GM19023 (cell line): ENCODE data around the gene PGRMC2.

ENCODE experiments used
- ATAC-seq: cut with Tn5 transposase; IDR thresholded peaks from one replicate; pipeline ENCODE4 v1.9.1; 2021; ENCODE audit warnings: mild to moderate bottlenecking, moderate library complexity; ENCODE audit not compliant: unreplicated experiment

The PGRMC2 gene

GRCh38 chr4:128287141-128287870, at the start of gene PGRMC2:
TSS of gene PGRMC2 (minus strand) at chr4:128287813. CDS start at chr4:128287790, 23 bp downstream.
- ATAC-seq = peak; percentile 16

- no peak for ATAC-seq
Observed at GRCh38 chr4:128335541-128335940, 47.9 kb upstream of the PGRMC2 start.

GRCh38 chr4:128334256-128334655, 46.6 kb upstream of the PGRMC2 start:
- no peak for ATAC-seq

DNA sequence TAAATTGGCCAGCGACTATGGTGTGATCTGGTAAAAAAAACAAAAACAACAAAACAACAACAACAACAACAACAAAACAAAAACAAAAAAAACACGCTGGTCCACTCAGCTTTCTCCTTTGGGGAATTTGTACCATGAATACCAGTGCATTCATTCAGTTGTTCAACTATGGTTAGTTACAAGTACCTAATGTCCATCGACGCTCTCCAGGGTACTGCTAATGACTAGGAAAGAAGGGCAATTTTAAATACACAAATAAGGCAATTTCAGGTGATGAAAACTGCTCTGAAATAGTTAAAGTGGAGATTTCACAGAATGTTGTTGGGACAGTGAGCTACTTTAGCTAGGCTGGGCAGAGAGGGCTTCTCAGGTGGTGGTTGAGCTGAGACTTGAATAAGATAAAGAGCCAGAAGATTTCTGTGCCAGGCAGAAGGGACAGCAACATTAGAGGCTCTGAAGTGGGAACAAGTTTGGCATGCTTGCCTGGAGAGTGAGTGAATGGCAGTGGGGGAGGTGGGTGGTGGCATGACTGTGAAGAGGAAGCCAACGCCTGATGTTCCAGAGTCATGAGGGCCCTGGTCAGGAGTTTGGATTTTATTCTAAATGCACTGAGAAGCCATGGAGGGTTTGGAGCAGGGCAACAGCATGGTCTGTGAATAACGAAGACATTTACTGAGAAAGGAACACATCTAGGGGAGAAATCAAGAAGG, 45.9 kb upstream of the PGRMC2 start:
- ATAC-seq = no peak

- no peak for ATAC-seq
Observed at GRCh38 chr4:128332081-128332480, 44.5 kb upstream of the PGRMC2 start.

GRCh38 chr4:128329638-128330037, 42.0 kb upstream of the PGRMC2 start:
- ATAC-seq = no peak

- no peak for ATAC-seq
Observed at GRCh38 chr4:128328106-128328505, 40.5 kb upstream of the PGRMC2 start.

DNA sequence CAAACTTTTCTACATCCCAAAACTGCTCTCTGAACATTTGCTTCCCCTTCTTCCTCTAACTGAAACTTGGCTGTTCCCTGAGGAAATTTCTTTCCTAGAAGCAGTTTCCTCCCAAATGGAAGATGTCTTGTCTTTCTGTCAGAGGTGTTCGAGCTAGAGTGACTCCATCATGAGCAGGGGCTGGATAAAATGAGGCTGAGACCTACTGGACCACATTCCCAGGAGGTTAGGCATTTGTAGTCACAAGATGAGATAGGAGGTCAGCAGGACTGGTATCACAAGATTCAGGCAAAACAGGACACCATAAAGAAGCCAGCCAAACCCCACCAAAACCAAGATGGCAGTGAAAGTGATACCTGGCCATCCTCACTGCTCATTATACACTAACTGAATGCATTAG, 35.8 kb upstream of the PGRMC2 start:
- ATAC-seq = no peak

DNA sequence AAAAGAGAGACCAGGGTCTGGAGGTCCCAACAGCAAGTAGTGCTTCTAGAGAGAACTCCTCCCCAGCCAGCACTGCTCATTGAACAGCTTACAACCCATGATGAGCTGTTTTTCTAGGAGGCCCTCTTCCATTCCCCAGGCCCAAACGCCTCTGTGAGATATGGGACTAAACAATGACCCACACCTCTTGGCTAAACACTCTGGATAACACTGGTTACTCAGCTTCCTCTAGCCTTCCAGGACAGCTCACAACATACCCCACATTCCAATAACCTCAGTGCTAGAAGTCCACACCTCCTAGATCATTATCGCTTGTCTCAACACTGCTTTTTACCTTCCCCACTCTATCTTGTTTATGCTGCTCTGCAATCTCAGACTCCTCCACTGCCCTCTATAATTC, 35.4 kb upstream of the PGRMC2 start:
- ATAC-seq = no peak

DNA sequence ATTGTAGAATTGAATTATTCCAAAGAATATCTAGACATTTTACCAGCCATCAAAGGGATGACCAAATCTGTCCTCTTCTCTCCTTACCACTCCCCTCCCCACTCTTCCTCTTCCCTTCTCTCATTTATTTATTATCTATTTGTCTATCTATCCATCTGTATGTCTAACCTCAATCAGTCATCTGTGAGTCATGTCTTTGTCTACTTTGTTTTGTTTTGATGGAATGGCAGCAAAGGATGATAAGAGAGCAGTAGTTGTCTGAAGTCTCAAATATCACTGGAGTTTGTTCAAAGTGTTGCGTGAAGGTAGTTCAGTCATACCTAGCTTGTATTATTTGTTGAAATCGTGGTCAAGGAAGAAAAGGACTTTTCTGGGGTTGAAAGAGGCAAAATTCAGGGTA, 34.7 kb upstream of the PGRMC2 start:
- no peak for ATAC-seq

GRCh38 chr4:128320656-128321055, 33.0 kb upstream of the PGRMC2 start:
- no peak for ATAC-seq

- no peak for ATAC-seq
Observed at GRCh38 chr4:128315756-128316520, 28.3 kb upstream of the PGRMC2 start.

- ATAC-seq = no peak
Observed at GRCh38 chr4:128311659-128312403, 24.2 kb upstream of the PGRMC2 start.

DNA sequence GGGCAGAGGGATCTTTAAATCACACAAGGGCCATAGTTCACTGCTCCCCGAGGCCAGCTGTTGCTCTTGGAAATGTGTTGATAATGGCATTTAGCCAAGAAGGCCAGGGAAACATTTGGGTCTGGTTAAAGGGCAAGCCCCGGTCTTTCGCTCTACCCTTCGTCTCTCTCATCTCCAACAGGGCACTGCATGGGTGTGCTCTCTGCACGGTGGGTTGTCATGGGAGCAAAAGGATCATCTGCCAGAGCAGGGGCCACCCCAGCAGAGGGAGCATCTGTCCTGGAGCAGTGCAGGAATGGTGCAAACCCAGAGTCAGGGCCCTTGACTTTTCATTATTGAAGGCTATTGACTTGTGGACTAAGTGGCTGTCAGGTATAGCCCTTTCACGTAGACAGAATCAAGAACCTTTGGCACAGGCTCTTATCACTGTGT, 22.7 kb upstream of the PGRMC2 start:
- ATAC-seq = no peak

- ATAC-seq = no peak
Observed at GRCh38 chr4:128309585-128309984, 22.0 kb upstream of the PGRMC2 start.

GRCh38 chr4:128308986-128309385, 21.4 kb upstream of the PGRMC2 start:
- ATAC-seq = no peak

DNA sequence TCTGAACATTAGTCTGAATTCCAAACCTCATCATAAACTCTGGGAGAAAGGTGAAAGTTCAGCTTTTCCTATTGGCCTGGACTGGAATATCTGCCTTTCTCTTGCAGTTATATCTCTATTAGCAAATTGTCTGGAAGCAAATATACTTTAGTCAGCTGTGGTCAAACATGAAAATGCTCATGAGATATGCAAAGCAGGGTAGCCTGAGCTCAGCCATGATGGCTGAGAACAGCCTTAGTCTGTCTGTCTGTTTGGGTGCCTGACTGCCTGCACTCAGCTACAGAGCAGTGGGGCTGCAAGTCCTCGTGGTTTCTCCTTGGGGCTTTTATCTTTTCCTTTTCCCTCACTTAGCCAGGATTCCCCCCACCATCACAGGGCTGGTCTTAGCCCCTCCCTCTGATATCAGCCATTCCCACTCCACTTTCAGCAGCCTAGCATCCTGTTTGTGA, 19.5 kb upstream of the PGRMC2 start:
- ATAC-seq = peak; percentile 80

GRCh38 chr4:128305942-128306341, 18.3 kb upstream of the PGRMC2 start:
- ATAC-seq = no peak

DNA sequence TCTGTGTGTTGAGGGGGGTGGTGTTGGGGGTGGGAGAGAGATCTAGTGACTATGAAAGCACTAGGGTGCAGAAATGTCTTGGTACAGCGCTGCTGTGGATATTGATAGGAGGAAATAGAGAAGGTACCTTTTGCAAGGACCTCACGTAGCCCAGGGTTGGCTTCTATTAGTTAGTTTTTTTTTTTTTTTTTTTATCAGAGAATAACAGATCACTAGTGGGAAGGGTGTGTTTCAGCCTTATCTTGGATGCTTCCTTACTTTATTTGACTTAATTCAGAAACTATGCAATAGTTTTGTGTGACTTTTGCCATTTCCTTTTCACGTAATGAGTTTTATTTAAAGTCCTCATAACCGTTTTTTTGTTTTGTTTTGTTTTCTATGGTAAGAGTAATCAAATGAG, 16.4 kb upstream of the PGRMC2 start:
- no peak for ATAC-seq

GRCh38 chr4:128303405-128303785, 15.8 kb upstream of the PGRMC2 start:
- ATAC-seq = no peak

DNA sequence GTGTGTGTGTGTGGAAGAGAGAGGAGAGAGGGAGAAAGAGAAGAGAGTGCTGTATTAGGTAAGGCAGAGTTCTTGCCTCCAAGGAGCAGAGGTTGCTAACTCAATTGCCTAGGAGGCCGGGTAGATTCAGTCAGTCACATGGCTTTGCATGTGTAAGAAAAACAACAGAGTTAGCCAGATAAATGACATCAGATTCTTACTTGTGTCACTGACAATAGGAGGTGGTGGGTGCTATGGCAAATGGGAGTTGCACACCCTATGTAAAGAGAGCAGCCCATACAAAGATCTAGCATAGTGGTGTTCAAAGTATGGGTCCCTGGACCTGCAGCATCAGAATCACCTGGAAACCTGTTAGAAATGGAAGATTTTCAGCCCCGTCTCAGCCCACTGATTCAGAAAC, 14.4 kb upstream of the PGRMC2 start:
- no peak for ATAC-seq
